GM12865 (cell line): Measurements from ENCODE around the gene OR7A5.

Source experiments
- DNase-seq: peaks from one replicate; pipeline ENCODE4 v3.0.0; 2010; ENCODE audit warnings: low read depth
- H3K4me3 ChIP-seq: 2 replicates; pipeline ENCODE4 v1.5.1; 2011; ENCODE audit warnings: mild to moderate bottlenecking, low read depth, low read length, control low read depth
- TF ChIP-seq, protein P1 (sequence below): IDR thresholded peaks from 2 replicates; pipeline ENCODE4 v1.5.1; 2011; ENCODE audit warnings: low read length, control low read depth, low read depth, inconsistent platforms; ENCODE audit not compliant: insufficient read depth; ENCODE audit errors: missing control alignments

The OR7A5 gene

DNA sequence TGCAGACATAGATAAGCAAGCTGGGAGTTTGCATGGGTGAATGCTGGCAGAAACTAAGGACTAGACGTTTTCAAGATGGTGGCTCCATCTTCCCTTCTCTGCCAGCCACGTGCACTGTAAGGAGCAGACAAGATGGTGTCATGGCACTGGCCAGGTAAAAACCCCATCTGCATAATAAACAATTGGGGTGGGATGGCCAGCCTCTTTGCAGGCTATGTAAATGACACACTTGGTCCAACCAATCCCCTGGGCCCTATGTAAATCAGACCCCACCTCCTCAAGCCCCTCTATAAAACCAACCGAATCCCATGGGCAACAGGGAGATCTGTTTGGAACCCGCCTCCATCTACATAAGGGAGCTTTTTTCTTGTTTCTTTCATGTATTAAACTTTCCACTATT lies 2.4 kb upstream of the OR7A5 start:
- DNase-seq, result no peak
- no peak overlapping the region for H3K4me3 ChIP-seq
- TF ChIP-seq, protein P1, sequence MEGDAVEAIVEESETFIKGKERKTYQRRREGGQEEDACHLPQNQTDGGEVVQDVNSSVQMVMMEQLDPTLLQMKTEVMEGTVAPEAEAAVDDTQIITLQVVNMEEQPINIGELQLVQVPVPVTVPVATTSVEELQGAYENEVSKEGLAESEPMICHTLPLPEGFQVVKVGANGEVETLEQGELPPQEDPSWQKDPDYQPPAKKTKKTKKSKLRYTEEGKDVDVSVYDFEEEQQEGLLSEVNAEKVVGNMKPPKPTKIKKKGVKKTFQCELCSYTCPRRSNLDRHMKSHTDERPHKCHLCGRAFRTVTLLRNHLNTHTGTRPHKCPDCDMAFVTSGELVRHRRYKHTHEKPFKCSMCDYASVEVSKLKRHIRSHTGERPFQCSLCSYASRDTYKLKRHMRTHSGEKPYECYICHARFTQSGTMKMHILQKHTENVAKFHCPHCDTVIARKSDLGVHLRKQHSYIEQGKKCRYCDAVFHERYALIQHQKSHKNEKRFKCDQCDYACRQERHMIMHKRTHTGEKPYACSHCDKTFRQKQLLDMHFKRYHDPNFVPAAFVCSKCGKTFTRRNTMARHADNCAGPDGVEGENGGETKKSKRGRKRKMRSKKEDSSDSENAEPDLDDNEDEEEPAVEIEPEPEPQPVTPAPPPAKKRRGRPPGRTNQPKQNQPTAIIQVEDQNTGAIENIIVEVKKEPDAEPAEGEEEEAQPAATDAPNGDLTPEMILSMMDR, result no peak

DNA sequence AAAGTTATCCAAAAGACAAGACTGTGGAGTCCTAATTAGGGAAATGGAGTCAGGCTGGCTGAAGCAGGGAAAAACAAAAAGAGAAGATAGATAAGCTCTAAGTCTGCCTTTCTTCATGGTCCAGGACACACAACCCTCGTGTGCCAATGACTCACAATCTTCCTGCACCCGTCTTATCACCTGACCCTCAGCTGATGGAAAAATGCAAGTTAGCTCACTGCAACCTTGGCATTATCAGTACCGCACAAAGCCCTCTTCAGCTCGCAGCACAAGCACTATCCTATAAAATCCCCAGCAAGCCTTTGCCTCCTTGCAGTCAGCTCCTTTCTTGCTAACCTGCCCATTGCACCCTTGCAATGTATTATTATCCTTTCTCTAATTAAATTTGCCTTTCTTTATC lies 4.3 kb downstream of the OR7A5 start:
- DNase-seq, result no peak
- TF ChIP-seq, protein P1, result no peak
- no peak overlapping the region for H3K4me3 ChIP-seq

DNA sequence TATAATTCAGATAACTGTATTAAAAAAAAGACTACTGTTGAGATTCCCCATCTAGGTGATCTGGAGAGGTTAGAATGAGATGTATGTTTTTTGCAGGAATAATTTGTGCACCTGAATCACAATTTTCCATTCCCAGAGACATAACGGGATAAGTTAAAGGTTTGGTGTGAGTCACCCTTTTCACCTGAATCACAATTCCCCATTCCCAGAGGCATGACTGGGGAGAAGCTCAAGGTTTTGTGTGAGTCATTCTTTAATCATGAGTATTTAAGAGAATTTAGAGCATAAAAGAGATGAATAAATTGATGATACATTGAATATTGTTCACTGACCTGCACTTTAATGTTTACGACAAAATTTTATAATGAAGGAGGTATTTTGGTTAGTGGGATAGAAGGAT lies 9.0 kb downstream of the OR7A5 start:
- no peak overlapping the region for H3K4me3 ChIP-seq
- TF ChIP-seq, protein P1, result no peak
- DNase-seq, result no peak

DNA sequence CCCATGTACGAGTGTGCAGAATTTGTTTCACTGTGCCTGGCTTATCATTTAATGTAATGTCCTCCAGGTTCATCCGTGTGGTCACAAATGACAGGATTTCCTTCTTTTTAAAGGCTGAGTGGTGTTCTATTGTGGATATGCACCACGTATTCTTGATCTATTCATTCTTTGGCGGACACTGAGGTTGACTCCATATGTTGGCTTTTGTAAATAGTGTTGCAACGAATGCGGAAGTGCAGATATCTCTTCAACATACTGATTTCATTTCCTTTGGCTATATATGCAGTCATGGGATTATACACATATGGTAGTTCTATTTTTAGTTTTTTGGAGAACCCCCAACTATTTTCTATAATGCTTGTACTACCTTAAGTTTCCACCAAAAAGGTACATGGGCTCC lies 13.0 kb downstream of the OR7A5 start:
- H3K4me3 ChIP-seq, result no peak overlapping the region
- no peak for DNase-seq
- TF ChIP-seq, protein P1, result no peak

DNA sequence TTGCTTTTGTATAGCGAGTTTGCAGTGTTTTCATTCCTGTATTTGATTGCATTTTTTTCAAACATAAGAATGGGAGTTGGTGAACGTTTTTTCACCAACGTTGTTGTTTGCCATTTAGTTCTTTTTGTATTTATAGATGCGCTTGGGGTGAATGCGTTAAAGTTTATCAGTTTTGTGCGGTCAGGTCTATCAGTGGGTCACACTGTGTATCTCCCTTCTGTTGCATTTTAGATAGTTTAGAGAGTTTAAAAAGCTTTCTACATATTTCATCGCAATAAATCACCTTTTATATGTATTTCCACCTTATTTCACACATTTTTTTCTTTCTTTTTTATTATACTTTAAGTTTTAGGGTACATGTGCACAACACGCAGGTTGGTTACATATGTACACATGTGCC lies 16.4 kb downstream of the OR7A5 start:
- no peak overlapping the region for H3K4me3 ChIP-seq
- TF ChIP-seq, protein P1, result no peak
- no peak for DNase-seq

DNA sequence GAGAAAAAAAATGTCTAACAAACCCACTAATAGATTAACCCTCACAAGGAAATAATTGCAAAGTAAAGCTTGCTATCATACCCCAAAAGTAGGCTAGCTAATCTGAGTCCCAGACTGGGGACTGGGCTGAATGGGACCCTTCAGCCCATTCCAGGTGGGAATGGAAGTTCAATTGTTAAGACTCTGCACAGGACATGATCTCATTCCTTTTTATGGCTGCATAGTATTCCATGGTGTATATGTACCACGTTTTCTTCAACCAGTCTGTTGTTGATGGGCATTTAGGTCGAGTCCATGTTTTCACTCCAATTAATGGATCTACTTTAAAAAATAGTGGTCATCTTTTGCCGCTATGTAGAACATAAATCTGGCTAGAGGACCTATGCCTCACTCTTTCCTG lies 17.9 kb downstream of the OR7A5 start:
- TF ChIP-seq, protein P1, result no peak
- DNase-seq, result no peak
- H3K4me3 ChIP-seq, result no peak overlapping the region

DNA sequence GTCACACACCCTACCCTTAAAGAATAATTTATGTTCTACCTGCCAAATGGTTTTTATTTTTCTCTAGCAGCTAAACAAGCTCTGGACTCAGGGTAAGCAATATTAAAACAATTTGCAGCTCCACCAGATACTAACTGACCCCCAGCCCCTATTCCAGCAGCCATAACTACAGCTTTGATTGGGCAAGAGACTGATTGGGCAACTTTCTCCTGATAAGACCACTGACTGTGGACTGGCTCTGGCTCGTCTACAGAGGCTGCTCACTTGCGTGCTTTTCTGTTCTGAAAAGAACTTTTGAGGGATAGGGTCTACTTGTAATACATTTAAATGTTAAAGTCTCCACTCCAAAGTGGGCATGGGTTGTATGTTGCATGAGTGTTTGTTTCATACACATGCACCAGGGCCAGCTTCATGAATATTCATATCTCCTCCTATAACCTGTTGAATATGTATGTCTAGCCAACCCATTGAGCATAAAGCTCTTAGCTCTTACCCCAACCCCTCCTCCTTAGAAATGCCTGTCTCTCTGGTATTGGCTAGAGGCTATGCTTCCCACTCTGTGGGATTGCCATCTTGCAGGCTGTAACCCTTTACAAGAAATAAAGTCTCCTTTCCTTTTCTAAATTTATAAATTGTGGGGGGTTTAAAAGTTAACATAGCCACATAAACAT lies 19.9 kb downstream of the OR7A5 start:
- TF ChIP-seq, protein P1, result no peak
- no peak for DNase-seq

More for the DNA sequence above, 19.9 kb downstream of the OR7A5 start:
- H3K4me3 ChIP-seq, result no peak overlapping the region
